ENCODE results near the gene TLK2.

The TLK2 gene

GRCh38 chr17:62658136-62658920 is 179.7 kb downstream of the TLK2 start:
- DNase-seq, result no peak

GRCh38 chr17:62660629-62661118 is 182.0 kb downstream of the TLK2 start:
- no peak for DNase-seq

- no peak for DNase-seq
Observed at GRCh38 chr17:62661337-62661736, 182.7 kb downstream of the TLK2 start.

GRCh38 chr17:62662855-62663254 is 184.2 kb downstream of the TLK2 start:
- DNase-seq, result no peak
